Measurements from ENCODE around the gene G3BP1. TPM values are rescaled to one million over a fixed set of nuclear protein-coding genes. Genes with fewer than 3 reads are reported as not detected.
"Not testable (repeated sequence)": the region's sequence is repeated elsewhere in the genome, so short reads cannot be mapped to it uniquely, and the experiment has no call there.

G3BP1 gene
- polyA plus RNA-seq, 3 donors from 2014 or later, result 124 to 148 (median 129) TPM

DNA sequence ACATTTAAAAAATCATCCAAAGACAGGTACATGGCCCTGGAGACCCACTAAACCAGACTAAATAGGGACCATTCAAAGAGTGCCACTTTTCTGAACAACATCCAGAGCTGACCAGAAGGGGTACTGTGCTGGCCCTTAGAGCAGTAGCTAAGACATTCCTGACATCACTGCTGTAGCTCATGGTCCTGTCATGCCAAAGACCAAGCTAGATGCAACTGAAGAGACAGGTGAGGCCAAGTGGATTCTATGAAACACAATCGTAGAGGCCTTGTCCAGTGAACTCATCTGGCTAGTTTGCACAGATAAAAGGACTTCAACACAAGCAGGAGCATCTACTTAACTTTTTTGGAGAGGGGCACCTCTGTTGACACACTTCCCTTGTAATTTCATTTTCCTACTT is 43.3 kb downstream of the G3BP1 start:
- peak overlapping the region in 5 of 6 donors; percentile 11 to 35 (median 18) for H3K27ac Mint-ChIP-seq
- H3K4me1 Mint-ChIP-seq, result peaks cover 0 to 22% of the 10 kb centered on the region in 2 donors

DNA sequence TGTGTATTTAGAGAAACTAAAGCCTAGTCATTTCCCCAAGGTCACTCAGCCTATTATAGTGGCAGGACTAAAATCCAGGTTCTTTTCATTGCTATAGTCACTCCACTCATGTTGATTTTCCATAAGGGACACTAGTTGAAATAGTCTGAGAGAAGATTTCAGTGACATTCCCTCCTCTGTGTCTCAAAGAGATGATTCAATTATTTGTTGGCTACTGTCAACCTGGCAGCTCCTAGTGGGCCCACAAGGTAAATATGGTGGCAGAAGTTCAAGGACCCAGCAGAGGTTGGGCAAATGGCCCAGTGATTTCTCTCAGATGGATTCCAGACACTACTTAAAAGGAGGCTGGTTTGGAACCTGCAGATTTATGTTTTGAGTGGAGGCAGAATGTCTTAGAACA is 48.1 kb downstream of the G3BP1 start:
- Mint-ChIP-seq H3K4me1 (peaks cover 0 to 9% of the 10 kb centered on the region in 2 donors), H3K9me3 (no peaks in the 10 kb centered on the region), H3K36me3 (peaks cover 0 to 6% (median 5%) of the 10 kb centered on the region in 3 donors), H3K27ac (no peak overlapping the region), H3K27me3 (ENCODE audit: low read depth in 3 of 3) (peaks cover 0 to 2% (median 0%) of the 10 kb centered on the region in 3 donors), H3K4me3 (no peak overlapping the region)
- no peak for DNase-seq

More for the DNA sequence above, 43.3 kb downstream of the G3BP1 start:
- peaks cover 19 to 25% (median 20%) of the 10 kb centered on the region in 3 donors for H3K36me3 Mint-ChIP-seq
- H3K4me3 Mint-ChIP-seq, result no peak overlapping the region
- DNase-seq, result no peak
- no peaks in the 10 kb centered on the region for H3K27me3 Mint-ChIP-seq (ENCODE audit: low read depth in 3 of 3)
- no peaks in the 10 kb centered on the region for H3K9me3 Mint-ChIP-seq

DNA sequence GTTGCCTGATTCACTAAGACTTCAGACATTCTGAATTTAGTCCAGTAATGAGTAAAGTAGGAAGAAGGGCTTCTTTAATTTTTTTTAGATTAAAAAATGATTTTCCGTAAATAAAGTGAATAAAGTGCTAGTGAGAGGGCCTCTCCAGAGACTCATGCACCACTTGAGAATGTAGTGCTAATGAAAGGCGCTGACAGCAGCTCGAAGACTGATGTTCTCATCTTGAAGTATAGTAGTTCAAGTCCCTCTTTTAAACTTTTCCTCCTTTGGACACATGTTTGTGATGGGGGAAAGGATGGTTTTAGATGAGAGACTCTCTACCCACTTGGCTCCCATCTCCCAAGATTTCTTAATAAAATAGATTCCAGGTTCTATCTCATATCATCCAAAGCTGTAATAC is 48.5 kb downstream of the G3BP1 start:
- H3K9me3 Mint-ChIP-seq, result no peaks in the 10 kb centered on the region
- no peak overlapping the region for H3K4me3 Mint-ChIP-seq
- peaks cover 0 to 6% (median 5%) of the 10 kb centered on the region in 3 donors for H3K36me3 Mint-ChIP-seq
- peaks cover 0 to 2% (median 0%) of the 10 kb centered on the region in 3 donors for H3K27me3 Mint-ChIP-seq (ENCODE audit: low read depth in 3 of 3)
- no peak for DNase-seq
- peaks cover 0 to 9% of the 10 kb centered on the region in 2 donors for H3K4me1 Mint-ChIP-seq
- H3K27ac Mint-ChIP-seq, result no peak overlapping the region

DNA sequence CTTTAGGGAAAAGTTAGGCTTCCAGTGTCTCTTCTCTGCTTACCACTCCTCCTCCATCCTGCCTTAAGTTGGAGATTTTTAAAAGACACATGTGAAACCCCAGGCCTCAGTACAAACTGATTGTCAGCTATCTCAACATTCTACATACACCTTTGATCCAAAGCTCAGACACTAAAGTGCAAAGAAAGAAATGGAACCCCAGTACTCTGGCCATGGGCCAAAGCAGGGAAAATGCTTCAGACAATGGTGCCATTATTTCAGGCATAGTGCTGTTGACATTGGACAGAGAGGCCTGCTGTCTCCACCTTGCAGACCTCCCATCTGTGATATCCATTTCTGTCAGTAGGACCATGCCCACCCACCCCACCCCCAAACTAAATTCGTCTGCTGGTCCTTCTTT is 49.1 kb downstream of the G3BP1 start:
- H3K4me3 Mint-ChIP-seq, result no peak overlapping the region
- H3K27me3 Mint-ChIP-seq (ENCODE audit: low read depth in 3 of 3), result peaks cover 0 to 2% (median 0%) of the 10 kb centered on the region in 3 donors
- no peak for DNase-seq
- peak overlapping the region in 1 of 6 donors; percentile 15 for H3K27ac Mint-ChIP-seq
- no peaks in the 10 kb centered on the region for H3K9me3 Mint-ChIP-seq
- H3K36me3 Mint-ChIP-seq, result peaks cover 0 to 6% (median 5%) of the 10 kb centered on the region in 3 donors
- peaks cover 2 to 9% of the 10 kb centered on the region in 2 donors for H3K4me1 Mint-ChIP-seq

DNA sequence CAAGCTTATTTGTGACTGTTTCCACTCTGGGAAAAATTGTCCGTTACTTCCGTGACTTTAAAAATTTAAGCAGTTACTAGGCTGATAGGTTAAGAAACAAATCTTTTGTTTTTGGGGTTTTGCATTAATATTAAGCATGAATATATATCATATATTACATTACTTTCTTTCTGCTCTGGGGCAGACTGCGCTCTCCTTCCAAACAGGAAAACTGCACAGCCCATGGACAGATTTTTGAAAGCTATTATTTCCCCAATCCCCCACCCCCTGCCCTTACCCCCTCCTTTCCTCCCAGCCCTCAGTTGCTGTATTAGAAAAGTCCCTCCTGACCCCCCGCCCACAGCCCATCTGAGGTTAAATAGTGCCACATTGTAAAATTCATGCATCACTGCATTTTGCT is 50.4 kb downstream of the G3BP1 start:
- peak overlapping the region in 1 of 6 donors; percentile 23 for H3K27ac Mint-ChIP-seq
- no peaks in the 10 kb centered on the region for H3K9me3 Mint-ChIP-seq
- no peak overlapping the region for H3K4me3 Mint-ChIP-seq
- H3K27me3 Mint-ChIP-seq (ENCODE audit: low read depth in 3 of 3), result peaks cover 0 to 2% (median 0%) of the 10 kb centered on the region in 3 donors
- H3K36me3 Mint-ChIP-seq, result peaks cover 0 to 9% (median 5%) of the 10 kb centered on the region in 3 donors
- DNase-seq, result no peak
- peaks cover 2 to 9% of the 10 kb centered on the region in 2 donors for H3K4me1 Mint-ChIP-seq

DNA sequence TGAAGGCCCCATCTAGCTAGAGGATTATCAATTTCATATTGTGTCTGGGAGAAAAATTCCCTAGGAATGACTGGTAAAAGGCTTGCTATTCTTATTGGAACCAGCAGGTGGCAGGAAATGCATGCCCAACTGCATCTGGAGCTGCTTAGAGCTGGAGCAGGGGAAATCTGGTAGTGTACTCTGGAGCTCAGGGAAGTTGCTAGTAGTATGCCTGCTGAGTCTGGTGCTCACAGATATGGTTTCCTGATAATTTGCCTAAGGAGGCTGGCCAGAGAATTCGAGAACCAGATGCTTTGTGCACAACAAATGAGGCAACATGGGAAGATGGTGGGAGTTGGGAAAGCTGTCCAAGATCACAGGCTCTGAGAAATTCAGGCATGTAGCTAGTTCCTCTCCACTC is 53.7 kb downstream of the G3BP1 start:
- H3K27me3 Mint-ChIP-seq (ENCODE audit: low read depth in 3 of 3), result peaks cover 0 to 2% (median 0%) of the 10 kb centered on the region in 3 donors
- peak; percentile 11 to 40 (median 27) for DNase-seq
- H3K36me3 Mint-ChIP-seq, result peaks cover 0 to 14% (median 8%) of the 10 kb centered on the region in 3 donors
- peaks cover 3 to 6% of the 10 kb centered on the region in 2 donors for H3K4me1 Mint-ChIP-seq
- peaks cover 0 to 2% (median 0%) of the 10 kb centered on the region in 6 donors for H3K9me3 Mint-ChIP-seq
- H3K27ac Mint-ChIP-seq, result peak overlapping the region in 1 of 6 donors; percentile 30
- H3K4me3 Mint-ChIP-seq, result no peak overlapping the region

DNA sequence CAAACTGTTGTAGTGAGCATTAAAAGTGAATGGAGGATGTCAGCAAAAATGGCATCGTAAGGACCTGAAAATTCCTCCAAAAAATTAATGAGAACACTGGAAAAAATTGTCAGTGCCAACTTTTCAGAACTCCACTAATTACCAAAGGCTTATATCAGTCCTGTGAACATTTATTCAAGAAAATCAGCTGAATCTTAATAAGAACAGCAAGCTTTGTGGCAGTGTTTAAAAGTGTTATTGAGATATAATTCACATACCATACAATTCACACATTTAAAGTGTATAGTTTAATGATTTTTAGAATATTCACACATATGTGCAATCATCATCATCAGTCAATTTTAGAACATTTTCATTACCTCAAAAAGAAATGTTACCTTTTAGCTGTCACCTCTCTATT is 57.6 kb downstream of the G3BP1 start:
- Mint-ChIP-seq H3K9me3 (peaks cover 11 to 36% (median 30%) of the 10 kb centered on the region in 6 donors), H3K36me3 (peaks cover 16 to 24% (median 21%) of the 10 kb centered on the region in 3 donors), H3K4me1 (peaks cover 21 to 27% of the 10 kb centered on the region in 2 donors), H3K27ac (no peak overlapping the region), H3K4me3 (no peak overlapping the region), H3K27me3 (ENCODE audit: low read depth in 3 of 3) (peaks cover 0 to 3% (median 2%) of the 10 kb centered on the region in 3 donors)
- DNase-seq, result no peak

DNA sequence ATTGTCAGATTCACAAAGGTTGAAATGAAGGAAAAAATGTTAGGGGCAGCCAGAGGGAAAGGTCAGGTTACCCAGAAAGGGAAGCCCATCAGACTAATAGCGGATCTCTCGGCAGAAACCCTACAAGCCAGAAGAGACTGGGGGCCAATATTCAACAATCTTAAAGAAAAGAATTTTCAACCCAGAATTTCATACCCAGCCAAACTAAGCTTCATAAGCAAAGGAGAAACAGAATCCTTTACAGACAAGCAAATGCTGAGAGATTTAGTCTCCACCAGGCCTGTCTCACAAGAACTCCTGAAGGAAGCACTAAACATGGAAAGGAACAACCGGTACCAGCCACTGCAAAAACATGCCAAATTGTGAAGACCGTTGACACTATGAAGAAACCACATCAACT is 61.1 kb downstream of the G3BP1 start:
- DNase-seq; H3K27me3 Mint-ChIP-seq (ENCODE audit: low read depth in 3 of 3); H3K27ac Mint-ChIP-seq: not testable (repeated sequence)
- Mint-ChIP-seq H3K4me1 (peaks cover 21 to 25% of the 10 kb centered on the region in 2 donors), H3K9me3 (peaks cover 41 to 70% (median 60%) of the 10 kb centered on the region in 6 donors), H3K4me3 (peak overlapping the region in 1 of 5 donors; percentile 4), H3K36me3 (peaks cover 18 to 24% (median 21%) of the 10 kb centered on the region in 3 donors)

DNA sequence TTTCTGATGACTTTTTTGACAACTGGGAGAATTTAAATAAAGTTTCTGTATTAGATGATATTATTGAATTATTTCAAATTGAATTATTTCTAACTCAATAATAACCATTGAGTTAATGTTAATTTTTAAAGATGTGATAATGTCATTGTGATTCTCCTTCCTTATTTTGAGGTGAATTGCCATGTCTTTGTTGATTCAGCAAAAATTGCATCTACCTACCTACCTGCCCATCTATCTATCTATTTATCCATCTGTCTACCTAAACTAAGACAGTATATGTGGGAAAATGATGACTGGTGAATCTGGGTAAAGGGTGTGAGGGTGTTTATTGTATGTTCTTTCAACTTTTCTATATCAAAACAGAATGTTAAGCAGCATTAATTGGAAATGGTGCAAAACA is 75.0 kb downstream of the G3BP1 start:
- no peak for DNase-seq
- H3K9me3 Mint-ChIP-seq, result peaks cover 0 to 6% (median under 1%) of the 10 kb centered on the region in 6 donors
- H3K27ac Mint-ChIP-seq, result no peak overlapping the region
- H3K27me3 Mint-ChIP-seq (ENCODE audit: low read depth in 3 of 3), result peaks cover 0 to 2% (median 2%) of the 10 kb centered on the region in 3 donors
- H3K4me3 Mint-ChIP-seq, result no peak overlapping the region
- no peaks in the 10 kb centered on the region for H3K4me1 Mint-ChIP-seq
- H3K36me3 Mint-ChIP-seq, result no peaks in the 10 kb centered on the region

DNA sequence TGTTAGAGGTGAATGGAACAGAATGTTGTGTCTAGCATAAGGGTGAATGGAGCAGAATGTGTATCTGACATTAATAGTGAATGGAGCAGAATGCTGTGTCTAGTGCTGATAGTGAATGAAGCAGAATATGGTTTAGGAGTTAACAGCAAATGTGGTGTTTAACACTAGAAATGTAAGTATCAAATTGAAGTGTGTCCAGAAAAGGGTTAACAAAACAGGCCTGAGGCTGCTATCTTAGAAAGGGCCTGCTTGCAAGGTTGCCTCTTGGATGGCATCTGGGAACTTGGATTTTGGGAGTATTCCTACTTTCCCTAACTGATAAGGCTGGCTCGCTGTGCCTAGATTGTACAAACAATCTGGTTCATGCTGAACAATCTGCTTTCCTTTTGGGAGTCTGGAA is 76.1 kb downstream of the G3BP1 start:
- Mint-ChIP-seq H3K9me3 (peaks cover 0 to 3% (median 0%) of the 10 kb centered on the region in 6 donors), H3K4me1 (no peaks in the 10 kb centered on the region), H3K27ac (no peak overlapping the region), H3K36me3 (no peaks in the 10 kb centered on the region), H3K27me3 (ENCODE audit: low read depth in 3 of 3) (peaks cover 0 to 2% (median 2%) of the 10 kb centered on the region in 3 donors), H3K4me3 (no peak overlapping the region)
- no peak for DNase-seq

DNA sequence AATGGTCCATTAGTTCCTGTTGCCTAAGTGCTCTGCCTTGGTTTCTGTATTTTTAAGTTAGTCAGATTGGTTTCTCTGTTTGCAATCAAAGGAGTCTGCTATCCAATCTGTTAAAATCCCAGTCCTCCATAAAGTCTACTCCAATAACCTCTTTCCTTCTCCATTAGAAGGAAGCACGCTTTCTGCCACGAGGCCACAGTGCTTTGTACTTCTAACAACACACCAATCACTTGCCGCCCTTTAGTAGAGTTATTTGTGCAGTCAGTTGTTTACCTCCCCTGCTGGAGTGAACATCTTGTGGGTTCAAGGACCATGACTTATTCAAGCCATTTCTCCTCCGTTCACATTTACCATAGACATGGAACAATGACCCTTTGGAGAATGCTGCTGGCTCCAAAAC is 83.9 kb downstream of the G3BP1 start:
- Mint-ChIP-seq H3K4me1 (no peaks in the 10 kb centered on the region), H3K27ac (no peak overlapping the region), H3K36me3 (no peaks in the 10 kb centered on the region), H3K4me3 (no peak overlapping the region), H3K27me3 (ENCODE audit: low read depth in 3 of 3) (peaks cover 0 to 1% (median 0%) of the 10 kb centered on the region in 3 donors), H3K9me3 (no peaks in the 10 kb centered on the region)
- DNase-seq, result no peak

DNA sequence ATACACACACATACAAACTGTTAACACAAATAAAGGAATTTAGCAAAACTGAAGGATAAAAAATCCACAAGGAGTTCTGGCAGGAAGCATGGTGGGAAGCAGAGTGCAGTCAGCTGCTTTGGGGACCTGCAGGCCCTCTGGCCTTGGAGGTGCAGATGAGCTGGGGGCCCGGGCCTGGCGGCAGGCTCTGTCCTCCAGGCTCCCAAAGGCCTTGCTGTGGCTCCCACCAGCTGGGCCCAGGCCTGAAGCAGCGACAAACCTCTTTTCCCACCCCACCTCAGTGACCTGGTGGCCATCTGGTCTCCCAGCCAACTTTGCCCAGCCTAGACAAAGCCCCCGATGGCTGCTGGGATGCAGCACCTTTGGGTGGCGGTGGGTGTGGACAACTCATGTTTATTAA is 85.1 kb downstream of the G3BP1 start:
- peaks cover 0 to 4% (median 0%) of the 10 kb centered on the region in 3 donors for H3K36me3 Mint-ChIP-seq
- H3K27ac Mint-ChIP-seq, result no peak overlapping the region
- no peak for DNase-seq
- peaks cover 0 to 5% (median 0%) of the 10 kb centered on the region in 3 donors for H3K27me3 Mint-ChIP-seq (ENCODE audit: low read depth in 3 of 3)
- H3K4me1 Mint-ChIP-seq, result no peaks in the 10 kb centered on the region
- no peak overlapping the region for H3K4me3 Mint-ChIP-seq
- H3K9me3 Mint-ChIP-seq, result peaks cover 0 to 3% (median 0%) of the 10 kb centered on the region in 6 donors

DNA sequence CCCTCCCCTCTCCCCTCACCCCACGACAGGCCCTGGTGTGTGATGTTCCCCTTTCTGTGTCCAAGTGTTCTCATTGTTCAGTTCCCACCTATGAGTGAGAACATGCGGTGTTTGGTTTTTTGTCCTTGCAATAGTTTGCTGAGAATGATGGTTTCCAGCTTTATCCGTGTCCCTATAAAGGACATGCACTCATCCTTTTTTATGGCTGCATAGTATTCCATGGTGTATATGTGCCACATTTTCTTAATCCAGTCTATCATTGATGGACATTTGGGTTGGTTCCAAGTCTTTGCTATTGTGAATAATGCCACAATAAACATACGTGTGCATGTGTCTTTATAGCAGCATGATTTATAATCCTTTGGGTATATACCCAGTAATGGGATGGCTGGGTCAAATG is 89.1 kb downstream of the G3BP1 start:
- not testable (repeated sequence) for H3K4me1 Mint-ChIP-seq; H3K27me3 Mint-ChIP-seq (ENCODE audit: low read depth in 3 of 3); H3K4me3 Mint-ChIP-seq; H3K9me3 Mint-ChIP-seq; H3K36me3 Mint-ChIP-seq; H3K27ac Mint-ChIP-seq; DNase-seq

All from immature natural killer cell (primary cell).